ENCODE data around the gene CTPS2.

The CTPS2 gene

GRCh38 chrX:16662402-16662801 is 50.1 kb downstream of the CTPS2 start:
- in situ Hi-C loops (cut with HindIII; ENCODE audit: low pct_unique_long_range_greater_than_20kb, low sequenced_read_pairs), result no loop called here
- TF ChIP-seq JUND (IDR thresholded peaks at IDR 0.05; ENCODE audit: low read depth), result peak; percentile 97
- peak; percentile 19 to 99 for DNase-seq (ENCODE audit: low read depth in 1 of 2, low spot score in 1 of 2)

GRCh38 chrX:16661495-16661894 is 51.0 kb downstream of the CTPS2 start:
- in situ Hi-C loops (cut with HindIII; ENCODE audit: low pct_unique_long_range_greater_than_20kb, low sequenced_read_pairs), result no loop called here
- peak in 1 of 2 experiments; percentile 45 for DNase-seq (ENCODE audit: low read depth in 1 of 2, low spot score in 1 of 2)
- TF ChIP-seq JUND (IDR thresholded peaks at IDR 0.05; ENCODE audit: low read depth), result no peak

GRCh38 chrX:16659321-16659720 is 53.1 kb downstream of the CTPS2 start:
- DNase-seq (ENCODE audit: low read depth in 1 of 2, low spot score in 1 of 2), result peak in 1 of 2 experiments; percentile 50
- no peak for TF ChIP-seq JUND (IDR thresholded peaks at IDR 0.05; ENCODE audit: low read depth)
- in situ Hi-C loops (cut with HindIII; ENCODE audit: low pct_unique_long_range_greater_than_20kb, low sequenced_read_pairs), result no loop called here

GRCh38 chrX:16658284-16658683 is 54.2 kb downstream of the CTPS2 start:
- DNase-seq (ENCODE audit: low read depth in 1 of 2, low spot score in 1 of 2), result no peak
- TF ChIP-seq JUND (IDR thresholded peaks at IDR 0.05; ENCODE audit: low read depth), result no peak
- in situ Hi-C loops (cut with HindIII; ENCODE audit: low pct_unique_long_range_greater_than_20kb, low sequenced_read_pairs), result no loop called here

GRCh38 chrX:16654093-16654492 is 58.4 kb downstream of the CTPS2 start:
- in situ Hi-C loops (cut with HindIII; ENCODE audit: low pct_unique_long_range_greater_than_20kb, low sequenced_read_pairs), result no loop called here
- no peak for DNase-seq (ENCODE audit: low read depth in 1 of 2, low spot score in 1 of 2)

GRCh38 chrX:16653424-16653823 is 59.0 kb downstream of the CTPS2 start:
- no peak for TF ChIP-seq JUND (IDR thresholded peaks at IDR 0.05; ENCODE audit: low read depth)
- no peak for DNase-seq (ENCODE audit: low read depth in 1 of 2, low spot score in 1 of 2)
- in situ Hi-C loops (cut with HindIII; ENCODE audit: low pct_unique_long_range_greater_than_20kb, low sequenced_read_pairs), result no loop called here

More at GRCh38 chrX:16654093-16654492, 58.4 kb downstream of the CTPS2 start:
- no peak for TF ChIP-seq JUND (IDR thresholded peaks at IDR 0.05; ENCODE audit: low read depth)

- no peak for TF ChIP-seq JUND (IDR thresholded peaks at IDR 0.05; ENCODE audit: low read depth)
- in situ Hi-C loops (cut with HindIII; ENCODE audit: low pct_unique_long_range_greater_than_20kb, low sequenced_read_pairs), result no loop called here
- DNase-seq (ENCODE audit: low read depth in 1 of 2, low spot score in 1 of 2), result no peak
Observed at GRCh38 chrX:16651391-16652024, 61.0 kb downstream of the CTPS2 start.

- DNase-seq (ENCODE audit: low read depth in 1 of 2, low spot score in 1 of 2), result no peak
- in situ Hi-C loops (cut with HindIII; ENCODE audit: low pct_unique_long_range_greater_than_20kb, low sequenced_read_pairs), result no loop called here
- no peak for TF ChIP-seq JUND (IDR thresholded peaks at IDR 0.05; ENCODE audit: low read depth)
Observed at GRCh38 chrX:16649858-16650257, 62.6 kb downstream of the CTPS2 start, which contains the start of gene S100G. S100G (plus strand) TSS chrX:16650158; CDS start chrX:16651007, 849 bp downstream.

GRCh38 chrX:16646366-16647138 is 65.9 kb downstream of the CTPS2 start:
- TF ChIP-seq JUND (IDR thresholded peaks at IDR 0.05; ENCODE audit: low read depth), result no peak
- DNase-seq (ENCODE audit: low read depth in 1 of 2, low spot score in 1 of 2), result no peak
- in situ Hi-C loops (cut with HindIII; ENCODE audit: low pct_unique_long_range_greater_than_20kb, low sequenced_read_pairs), result no loop called here

- in situ Hi-C loops (cut with HindIII; ENCODE audit: low pct_unique_long_range_greater_than_20kb, low sequenced_read_pairs), result no loop called here
- no peak for DNase-seq (ENCODE audit: low read depth in 1 of 2, low spot score in 1 of 2)
- TF ChIP-seq JUND (IDR thresholded peaks at IDR 0.05; ENCODE audit: low read depth), result no peak
Observed at GRCh38 chrX:16643176-16643575, 69.3 kb downstream of the CTPS2 start.

GRCh38 chrX:16640823-16641222 is 71.6 kb downstream of the CTPS2 start:
- TF ChIP-seq JUND (IDR thresholded peaks at IDR 0.05; ENCODE audit: low read depth), result no peak
- no peak for DNase-seq (ENCODE audit: low read depth in 1 of 2, low spot score in 1 of 2)
- in situ Hi-C loops (cut with HindIII; ENCODE audit: low pct_unique_long_range_greater_than_20kb, low sequenced_read_pairs), result no loop called here

GRCh38 chrX:16639966-16640365 is 72.5 kb downstream of the CTPS2 start:
- TF ChIP-seq JUND (IDR thresholded peaks at IDR 0.05; ENCODE audit: low read depth), result no peak
- in situ Hi-C loops (cut with HindIII; ENCODE audit: low pct_unique_long_range_greater_than_20kb, low sequenced_read_pairs), result no loop called here
- no peak for DNase-seq (ENCODE audit: low read depth in 1 of 2, low spot score in 1 of 2)

- in situ Hi-C loops (cut with HindIII; ENCODE audit: low pct_unique_long_range_greater_than_20kb, low sequenced_read_pairs), result no loop called here
- no peak for TF ChIP-seq JUND (IDR thresholded peaks at IDR 0.05; ENCODE audit: low read depth)
- DNase-seq (ENCODE audit: low read depth in 1 of 2, low spot score in 1 of 2), result no peak
Observed at GRCh38 chrX:16638533-16638932, 73.9 kb downstream of the CTPS2 start.
